Vagina (tissue), 2 donors: ENCODE measurements around the gene G3BP2. TPM values are rescaled to one million over a fixed set of nuclear protein-coding genes. Genes with fewer than 3 reads are reported as not detected.

Experiments
- DNase-seq, 2 donors: peaks; one replicate each; pipeline ENCODE4 v3.0.0-alpha.2; 2017; ENCODE audit errors: extremely low spot score in 2 of 2
- H3K27ac ChIP-seq: fragments of 200-600 bp; sonication (generic); one replicate; pipeline ENCODE4 v1.5.1; 2019
- H3K27me3 ChIP-seq: fragments of 200-600 bp; sonication (generic); one replicate; pipeline ENCODE4 v1.5.1; 2019
- H3K36me3 ChIP-seq, 2 donors: fragments of 200-600 bp; sonication (generic); one replicate each; pipeline ENCODE4 v1.5.1; 2017 to 2019
- H3K4me1 ChIP-seq: fragments of 200-600 bp; sonication (generic); one replicate; pipeline ENCODE4 v1.5.1; 2019
- H3K4me3 ChIP-seq, 2 donors: fragments of 200-600 bp; sonication (generic); 1 replicate in 1 of 2; 2 replicates in 1 of 2; pipeline ENCODE4 v1.5.1; 2016 to 2019
- H3K9me3 ChIP-seq: fragments of 200-600 bp; sonication (generic); one replicate; pipeline ENCODE4 v1.5.1; 2019
- CTCF ChIP-seq, 3 experiments: fragments of 450-650 bp in 2 of 3; fragments of 200-600 bp in 1 of 3; sonication (generic) in 1 of 3; IDR thresholded peaks; one replicate each; pipeline ENCODE4 v1.5.1; 2017 to 2019; ENCODE audit warnings: antibody characterized with exemption in 3 of 3, mild to moderate bottlenecking in 2 of 3, moderate library complexity in 2 of 3
- POLR2A ChIP-seq, 2 donors: fragments of 450-650 bp; IDR thresholded peaks; one replicate each; pipeline ENCODE4 v1.6.1; 2017; ENCODE audit warnings: antibody characterized with exemption in 2 of 2, mild to moderate bottlenecking in 2 of 2, moderate library complexity in 2 of 2
- POLR2AphosphoS5 ChIP-seq, 2 donors: sonication (generic); formaldehyde crosslinking; IDR thresholded peaks; one replicate each; pipeline ENCODE4 v1.9.0; 2017; ENCODE audit warnings: antibody characterized with exemption in 2 of 2, mild to moderate bottlenecking in 2 of 2, low read depth in 1 of 2; ENCODE audit not compliant: insufficient read depth in 1 of 2
- intact Hi-C: fragments of 100-400 bp; cut with DNase I; formaldehyde crosslinking; loops from one replicate; pipeline ENCODE4 v1.15.1; 2023
- total RNA-seq: library from RNA; depleted of rRNA; stranded (reverse); fragments of >200 nt; gene quantifications from one replicate; pipeline ENCODE4 v1.2.3, GENCODE V29; 2016

The G3BP2 gene
- total RNA-seq, 1 donor from 2014 or later = 53.5 TPM

DNA sequence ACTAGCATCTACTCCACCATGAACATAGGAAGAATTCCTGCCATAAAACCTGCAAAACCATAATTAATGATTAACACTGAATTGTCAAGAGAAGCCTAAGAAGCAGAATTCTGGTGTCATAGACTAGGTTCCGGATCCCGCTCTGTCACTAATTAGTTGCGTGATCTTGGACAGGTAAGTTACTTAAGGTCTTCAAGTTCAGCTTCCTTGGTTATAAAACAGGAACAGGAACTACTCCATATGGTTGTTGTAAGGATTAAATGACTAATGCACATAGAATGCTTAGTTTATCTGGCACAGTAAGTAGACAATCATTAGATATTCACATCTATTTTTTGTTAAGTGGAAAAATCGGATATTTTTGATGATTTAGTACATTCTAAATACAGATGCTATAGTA is 14.3 kb downstream of the G3BP2 start:
- Histone ChIP-seq H3K9me3 (no peaks in the 10 kb centered on the region), H3K36me3 (peaks cover 0 to 52% of the 10 kb centered on the region in 2 donors), H3K27ac (no peak overlapping the region), H3K4me3 (no peak overlapping the region), H3K4me1 (no peaks in the 10 kb centered on the region), H3K27me3 (no peaks in the 10 kb centered on the region)
- intact Hi-C loops = no loop called here
- no peak for DNase-seq
- TF ChIP-seq CTCF (IDR thresholded peaks at IDR 0.05) (no peak), POLR2AphosphoS5 (IDR thresholded peaks at IDR 0.05; ENCODE audit: insufficient read depth in 1 of 2, low read depth in 1 of 2) (no peak), POLR2A (IDR thresholded peaks at IDR 0.05) (no peak)

DNA sequence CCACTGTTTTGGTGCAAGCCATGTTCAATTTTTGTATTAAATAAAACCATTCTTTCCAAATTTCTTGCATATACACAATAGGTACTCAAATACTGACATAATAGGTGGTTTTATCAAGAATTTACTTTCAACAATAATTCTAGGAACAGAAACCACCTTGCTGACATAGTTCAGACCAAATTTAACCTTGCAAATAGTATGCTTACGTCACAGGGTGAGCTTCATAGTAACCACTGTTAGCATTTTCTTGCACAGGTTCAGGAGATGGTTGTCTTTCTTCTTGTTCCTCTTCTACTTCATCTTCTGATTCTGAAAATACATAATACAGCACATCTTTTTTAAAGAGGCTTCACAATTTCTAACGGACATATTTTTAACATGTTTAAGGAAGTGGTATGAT is 17.6 kb downstream of the G3BP2 start:
- Histone ChIP-seq H3K9me3 (no peaks in the 10 kb centered on the region), H3K27ac (no peak overlapping the region), H3K36me3 (peaks cover 3 to 43% of the 10 kb centered on the region in 2 donors), H3K27me3 (no peaks in the 10 kb centered on the region), H3K4me3 (no peak overlapping the region), H3K4me1 (no peaks in the 10 kb centered on the region)
- intact Hi-C loops = no loop called here
- TF ChIP-seq CTCF (IDR thresholded peaks at IDR 0.05) = no peak
- TF ChIP-seq POLR2A (IDR thresholded peaks at IDR 0.05) = no peak
- TF ChIP-seq POLR2AphosphoS5 (IDR thresholded peaks at IDR 0.05; ENCODE audit: insufficient read depth in 1 of 2, low read depth in 1 of 2) = no peak
- DNase-seq = no peak

DNA sequence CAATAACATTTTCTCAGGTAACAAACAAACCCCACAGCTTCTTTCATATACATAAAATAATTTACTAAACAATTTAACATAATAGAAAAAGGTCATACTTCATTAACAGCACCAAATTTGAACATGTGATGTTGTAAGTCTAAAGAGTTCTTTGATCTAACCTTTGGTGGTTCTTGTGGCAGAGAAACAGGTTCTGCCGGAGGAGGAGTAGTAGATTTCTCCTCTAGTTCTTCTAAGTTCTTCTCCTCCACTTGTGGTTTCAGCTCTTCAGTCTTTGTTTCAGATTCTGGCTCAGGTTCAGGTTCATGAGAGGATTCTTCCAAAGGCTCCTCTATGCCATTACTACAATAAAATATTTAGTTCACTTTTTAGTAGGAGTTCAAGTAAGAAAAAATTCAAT is 18.3 kb downstream of the G3BP2 start:
- no peak for TF ChIP-seq CTCF (IDR thresholded peaks at IDR 0.05)
- TF ChIP-seq POLR2A (IDR thresholded peaks at IDR 0.05) = no peak
- no peak overlapping the region for H3K27ac ChIP-seq
- no peaks in the 10 kb centered on the region for H3K9me3 ChIP-seq
- H3K4me1 ChIP-seq = no peaks in the 10 kb centered on the region
- peaks cover 3 to 45% of the 10 kb centered on the region in 2 donors for H3K36me3 ChIP-seq
- intact Hi-C loops = no loop called here
- no peak for DNase-seq
- H3K27me3 ChIP-seq = no peaks in the 10 kb centered on the region
- no peak overlapping the region for H3K4me3 ChIP-seq

DNA sequence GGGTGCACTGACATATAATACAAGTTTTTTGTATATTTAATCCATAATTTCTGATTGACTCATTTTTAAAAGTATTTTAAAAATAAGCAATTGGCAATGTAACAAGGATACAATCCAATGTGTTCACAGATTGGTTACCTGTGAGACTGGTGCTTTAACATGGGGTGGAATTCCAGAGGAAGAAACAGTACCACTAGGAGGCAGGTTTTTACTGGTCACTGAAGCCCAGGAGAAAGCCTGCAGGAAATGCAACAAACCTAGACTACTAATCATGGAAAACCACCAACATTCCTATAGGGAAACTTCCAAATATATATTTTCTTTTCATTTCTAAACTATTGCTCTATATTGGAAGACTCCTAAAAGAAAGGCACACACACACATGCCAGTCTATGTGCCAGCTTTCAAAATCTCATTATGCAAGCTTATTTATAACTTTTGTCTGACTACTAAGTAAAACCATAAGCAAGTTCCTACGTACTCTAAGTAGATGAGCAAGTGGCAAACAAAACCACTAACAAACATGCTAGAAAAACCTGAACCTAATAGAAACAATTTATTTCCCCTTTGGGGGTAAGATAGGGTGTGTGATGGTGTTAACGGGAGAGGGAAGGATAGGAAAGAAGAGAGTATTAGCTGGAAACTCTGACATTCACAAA is 19.2 kb downstream of the G3BP2 start:
- Histone ChIP-seq H3K36me3 (peaks cover 3 to 47% of the 10 kb centered on the region in 2 donors), H3K9me3 (no peaks in the 10 kb centered on the region)
- intact Hi-C loops = no loop called here

More for the DNA sequence above, 19.2 kb downstream of the G3BP2 start:
- TF ChIP-seq CTCF (IDR thresholded peaks at IDR 0.05) (no peak), POLR2A (IDR thresholded peaks at IDR 0.05) (no peak), POLR2AphosphoS5 (IDR thresholded peaks at IDR 0.05; ENCODE audit: insufficient read depth in 1 of 2, low read depth in 1 of 2) (no peak)
- Histone ChIP-seq H3K4me3 (no peak overlapping the region), H3K4me1 (no peaks in the 10 kb centered on the region), H3K27ac (no peak overlapping the region), H3K27me3 (no peaks in the 10 kb centered on the region)
- DNase-seq = no peak
